Mucosa of descending colon (tissue), 3 donors: Measurements from ENCODE around the gene TBC1D13. TPM values are rescaled to one million over a fixed set of nuclear protein-coding genes. Genes with fewer than 3 reads are reported as not detected.

Experiments
- ATAC-seq: fragments of 200-7000 bp; cut with Tn5 transposase; one replicate; pipeline ENCODE4 v1.9.1; 2020; ENCODE audit warnings: mild to moderate bottlenecking, moderate library complexity
- DNase-seq, 3 donors: peaks; one replicate each; pipeline ENCODE4 v3.0.0-alpha.2; 2020
- H3K36me3 ChIP-seq: fragments of 200-600 bp; one replicate; pipeline ENCODE4 v1.8.0; 2021; ENCODE audit warnings: low read depth, mild to moderate bottlenecking
- H3K4me1 ChIP-seq: fragments of 200-600 bp; one replicate; pipeline ENCODE4 v1.8.0; 2021; ENCODE audit warnings: low read depth, mild to moderate bottlenecking
- H3K4me3 ChIP-seq: fragments of 200-600 bp; one replicate; pipeline ENCODE4 v1.8.0; 2021; ENCODE audit warnings: mild to moderate bottlenecking
- H3K9me3 ChIP-seq: fragments of 200-600 bp; one replicate; pipeline ENCODE4 v1.8.0; 2021; ENCODE audit warnings: mild to moderate bottlenecking
- CTCF ChIP-seq: fragments of 200-600 bp; IDR thresholded peaks from one replicate; pipeline ENCODE4 v1.8.0; 2022; ENCODE audit warnings: antibody characterized with exemption, mild to moderate bottlenecking
- intact Hi-C, 2 donors: fragments of 100-400 bp; cut with DNase I in 1 of 2; cut with micrococcal nuclease in 1 of 2; formaldehyde crosslinking; loops; one replicate each; pipeline versions ENCODE4 v1.11.0 to v1.11.1; 2022; cut with DNase I, micrococcal nuclease
- total RNA-seq, 3 donors: library from RNA; stranded (reverse); fragmentation: NEBNext Ultra II Directional in 2 of 3; extraction: Animal tissue kit (Norgen Biotek cat#: 25700) in 2 of 3; gene quantifications; one replicate each; pipeline versions ENCODE4 v1.2.1 to v1.2.4, GENCODE V29; 2021 to 2023
- donor health status: DM: no; HTN: no; CAD: no; lungs with moderate emphysema.
- donor health status: DM: no; HTN: no; CAD: no.
- donor health status: DM: no; HTN: yes; CAD: no.

The TBC1D13 gene
- total RNA-seq, 3 donors from 2014 or later: 20.6 to 30.6 (median 25.9) TPM

GRCh38 chr9:128753627-128754026, 33.4 kb upstream of the TBC1D13 start:
- ATAC-seq: no peak
- no peak for DNase-seq
- intact Hi-C loops: no loop called here

GRCh38 chr9:128757602-128758001, 29.5 kb upstream of the TBC1D13 start:
- TF ChIP-seq CTCF: no peak
- Histone ChIP-seq H3K4me1 (no peaks in the 10 kb centered on the region), H3K4me3 (no peak overlapping the region), H3K36me3 (peaks cover 4% of the 10 kb centered on the region), H3K9me3 (no peaks in the 10 kb centered on the region)
- intact Hi-C loops: no loop called here
- DNase-seq (no peak), ATAC-seq (no peak)

More at GRCh38 chr9:128753627-128754026, 33.4 kb upstream of the TBC1D13 start:
- Histone ChIP-seq H3K36me3 (peaks cover 4% of the 10 kb centered on the region), H3K4me3 (no peak overlapping the region), H3K9me3 (no peaks in the 10 kb centered on the region), H3K4me1 (no peaks in the 10 kb centered on the region)
- no peak for TF ChIP-seq CTCF

- DNase-seq (no peak), ATAC-seq (peak; percentile 75)
- intact Hi-C loops: no loop called here
- no peak for TF ChIP-seq CTCF
- Histone ChIP-seq H3K4me1 (peaks cover 4% of the 10 kb centered on the region), H3K9me3 (no peaks in the 10 kb centered on the region), H3K36me3 (no peaks in the 10 kb centered on the region), H3K4me3 (no peak overlapping the region)
Measured at GRCh38 chr9:128762671-128763449, 24.2 kb upstream of the TBC1D13 start.

GRCh38 chr9:128764361-128764760, 22.7 kb upstream of the TBC1D13 start:
- Histone ChIP-seq H3K4me1 (peaks cover 4% of the 10 kb centered on the region), H3K9me3 (no peaks in the 10 kb centered on the region), H3K4me3 (no peak overlapping the region), H3K36me3 (no peaks in the 10 kb centered on the region)
- intact Hi-C loops: no loop called here
- no peak for TF ChIP-seq CTCF
- DNase-seq (no peak), ATAC-seq (no peak)

GRCh38 chr9:128765499-128765898, 21.6 kb upstream of the TBC1D13 start:
- ATAC-seq (no peak), DNase-seq (no peak)
- Histone ChIP-seq H3K36me3 (no peaks in the 10 kb centered on the region), H3K4me1 (peaks cover 13% of the 10 kb centered on the region), H3K9me3 (no peaks in the 10 kb centered on the region), H3K4me3 (no peak overlapping the region)
- no peak for TF ChIP-seq CTCF
- intact Hi-C loops: no loop called here
